Stomach smooth muscle (tissue), 2 donors: ENCODE data around the gene CACNB2.
A peak's percentile ranks its signal among the peaks of the same experiment; 100 is the strongest.
"Not testable (repeated sequence)": the region's sequence is repeated elsewhere in the genome, so short reads cannot be mapped to it uniquely, and the experiment has no call there.

Source experiments
- H3K27ac ChIP-seq: one replicate; pipeline ENCODE4 v1.7.0; 2013; ENCODE audit warnings: mild to moderate bottlenecking, low read length, inconsistent platforms
- H3K27me3 ChIP-seq, 2 donors: one replicate each; pipeline ENCODE4 v1.7.0; 2013; ENCODE audit warnings: low read length in 2 of 2; ENCODE audit not compliant: insufficient read depth in 2 of 2, control insufficient read depth in 1 of 2
- H3K36me3 ChIP-seq, 2 donors: one replicate each; pipeline ENCODE4 v1.7.0; 2013; ENCODE audit warnings: low read length in 2 of 2; ENCODE audit not compliant: control insufficient read depth in 2 of 2, insufficient read depth in 2 of 2
- H3K4me1 ChIP-seq: one replicate; pipeline ENCODE4 v1.7.0; 2013; ENCODE audit warnings: low read length; ENCODE audit not compliant: control insufficient read depth, insufficient read depth
- H3K4me3 ChIP-seq, 2 donors: one replicate each; pipeline ENCODE4 v1.7.0; 2013; ENCODE audit warnings: low read length in 2 of 2
- H3K9ac ChIP-seq, 2 donors: one replicate each; pipeline ENCODE4 v1.7.0; 2013; ENCODE audit warnings: low read length in 2 of 2, mild to moderate bottlenecking in 1 of 2
- H3K9me3 ChIP-seq, 2 donors: one replicate each; pipeline ENCODE4 v1.7.0; 2013; ENCODE audit warnings: low read length in 2 of 2; ENCODE audit not compliant: control insufficient read depth in 2 of 2
- donor health status: healthy.
- donor health status: Pancreatic carcinoma.

Gene CACNB2

DNA sequence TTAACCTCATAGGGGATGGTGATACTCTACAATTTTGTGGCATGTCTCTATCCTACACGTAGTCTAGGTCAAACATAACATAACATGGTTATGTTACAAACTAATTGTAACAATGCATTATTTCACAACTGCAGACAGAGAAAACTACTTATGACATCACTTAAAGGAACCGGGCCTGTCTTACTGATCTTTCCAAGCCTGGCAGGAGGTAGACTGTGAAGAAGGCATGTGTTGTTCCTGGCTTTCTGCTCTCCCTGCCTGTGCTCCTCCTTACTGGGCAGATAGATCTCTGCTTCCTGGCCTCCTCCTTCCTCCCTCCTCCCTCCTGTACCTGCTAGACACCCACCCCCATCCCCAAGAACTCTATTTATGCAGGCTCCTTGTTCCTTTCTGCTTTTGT is 5.4 kb downstream of the CACNB2 start:
- Histone ChIP-seq H3K9me3 (no peaks in the 10 kb centered on the region), H3K4me1 (peaks cover 19% of the 10 kb centered on the region), H3K4me3 (no peak overlapping the region), H3K27ac (peak overlapping the region; percentile 90), H3K36me3 (no peaks in the 10 kb centered on the region), H3K27me3 (no peaks in the 10 kb centered on the region), H3K9ac (peak overlapping the region; percentile 1 to 13)

DNA sequence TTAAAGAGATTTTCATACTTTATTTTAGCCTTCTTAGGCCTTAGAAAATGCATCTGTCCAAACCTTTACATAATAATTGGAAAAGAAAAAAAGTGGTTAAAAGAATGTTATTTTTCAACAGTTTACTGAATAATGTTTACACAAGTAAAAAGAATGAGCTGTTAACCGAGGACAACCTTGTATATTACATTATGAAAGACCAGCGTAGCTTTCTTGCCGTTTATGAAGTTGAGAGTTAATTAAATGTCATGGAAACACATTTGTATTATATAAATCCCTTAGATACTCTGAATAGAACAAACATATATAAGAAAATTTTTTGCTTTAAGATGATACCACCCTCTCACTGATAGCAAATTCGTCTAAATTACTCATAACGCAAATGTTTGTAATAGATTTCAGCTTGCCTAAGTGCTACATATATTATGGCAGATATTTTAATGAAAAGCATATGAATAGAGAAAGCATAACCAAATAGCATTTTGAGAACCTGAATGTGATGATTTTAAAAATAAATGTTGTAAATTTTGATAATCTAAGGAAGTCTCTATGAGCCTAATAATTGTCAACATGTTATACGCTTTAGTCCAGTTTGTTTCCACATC is 9.1 kb downstream of the CACNB2 start:
- Histone ChIP-seq H3K4me1 (peaks cover 30% of the 10 kb centered on the region), H3K9ac (no peak overlapping the region), H3K4me3 (no peak overlapping the region), H3K9me3 (no peaks in the 10 kb centered on the region), H3K36me3 (peaks cover 0 to 7% of the 10 kb centered on the region in 2 donors), H3K27ac (no peak overlapping the region), H3K27me3 (no peaks in the 10 kb centered on the region)

DNA sequence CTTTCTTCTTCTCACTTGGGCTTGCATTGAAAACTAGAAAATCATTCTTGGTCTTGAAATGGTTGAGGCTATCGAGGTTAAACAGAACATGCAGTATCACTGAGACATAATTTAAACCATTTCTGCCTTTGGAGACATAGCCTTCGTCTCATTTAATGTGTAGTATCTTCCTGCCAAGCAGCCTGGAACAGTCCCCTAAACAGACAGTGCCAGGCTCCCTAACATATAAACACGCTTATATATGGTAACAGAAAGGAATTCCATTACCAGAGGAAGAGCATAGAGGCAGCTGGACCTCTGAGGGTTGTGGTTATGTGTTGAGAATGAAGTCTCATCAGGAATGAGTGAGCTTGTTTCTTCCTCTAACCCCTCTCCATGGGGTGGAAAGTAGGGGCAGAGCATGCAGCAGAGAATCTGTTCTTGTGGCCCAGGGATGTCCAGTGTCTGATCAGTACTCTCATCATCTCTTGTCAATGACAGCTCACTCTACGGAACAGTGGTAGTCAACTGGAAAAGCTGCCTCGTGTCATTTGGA is 11.2 kb downstream of the CACNB2 start:
- Histone ChIP-seq H3K4me3 (peak overlapping the region in 1 of 2 donors; percentile 36), H3K9me3 (no peaks in the 10 kb centered on the region), H3K36me3 (peaks cover 5 to 10% of the 10 kb centered on the region in 2 donors), H3K4me1 (peaks cover 23% of the 10 kb centered on the region), H3K27ac (peak overlapping the region; percentile 33), H3K9ac (no peak overlapping the region), H3K27me3 (no peaks in the 10 kb centered on the region)

DNA sequence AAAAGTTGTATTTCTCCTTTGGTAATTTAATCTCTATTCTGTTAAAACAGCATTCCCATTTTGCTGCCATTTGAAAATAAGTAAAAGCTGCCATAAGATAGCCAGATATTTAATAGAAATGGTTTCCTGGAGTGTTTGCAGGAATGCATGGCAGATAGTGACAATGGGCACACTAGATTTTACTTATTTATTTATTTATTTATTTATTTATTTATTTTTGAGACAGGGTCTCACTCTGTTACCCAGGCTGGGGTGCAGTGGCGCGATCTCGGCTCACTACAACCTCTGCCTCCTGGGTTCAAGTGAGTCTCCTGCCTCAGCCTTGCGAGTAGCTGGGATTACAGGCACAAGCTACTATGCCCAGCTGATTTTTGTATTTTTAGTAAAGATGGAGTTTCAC is 13.2 kb downstream of the CACNB2 start:
- H3K4me1 ChIP-seq, result peaks cover 19% of the 10 kb centered on the region
- H3K9me3 ChIP-seq, H3K27me3 ChIP-seq, H3K9ac ChIP-seq, H3K27ac ChIP-seq, H3K4me3 ChIP-seq: not testable (repeated sequence)
- peaks cover 5 to 10% of the 10 kb centered on the region in 2 donors for H3K36me3 ChIP-seq

DNA sequence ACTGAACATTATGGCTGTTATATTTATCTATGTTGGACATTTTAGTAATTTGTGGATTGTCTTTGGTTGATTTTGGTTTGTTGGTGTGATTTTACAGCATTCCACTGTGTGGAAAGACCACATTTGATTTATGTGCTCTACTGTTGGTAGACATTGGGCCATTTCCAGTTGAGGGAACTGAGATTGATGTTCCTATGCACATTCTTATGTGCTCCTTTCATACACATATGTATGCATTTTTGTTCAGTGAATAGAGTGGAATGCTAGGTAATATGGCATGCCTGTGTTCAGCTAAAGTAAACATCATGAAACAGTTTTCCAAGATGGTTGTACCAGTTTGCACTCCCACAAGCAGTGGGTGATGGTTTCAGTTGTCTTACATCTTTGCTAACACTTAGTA is 15.1 kb downstream of the CACNB2 start:
- Histone ChIP-seq H3K9ac (no peak overlapping the region), H3K27ac (no peak overlapping the region)

DNA sequence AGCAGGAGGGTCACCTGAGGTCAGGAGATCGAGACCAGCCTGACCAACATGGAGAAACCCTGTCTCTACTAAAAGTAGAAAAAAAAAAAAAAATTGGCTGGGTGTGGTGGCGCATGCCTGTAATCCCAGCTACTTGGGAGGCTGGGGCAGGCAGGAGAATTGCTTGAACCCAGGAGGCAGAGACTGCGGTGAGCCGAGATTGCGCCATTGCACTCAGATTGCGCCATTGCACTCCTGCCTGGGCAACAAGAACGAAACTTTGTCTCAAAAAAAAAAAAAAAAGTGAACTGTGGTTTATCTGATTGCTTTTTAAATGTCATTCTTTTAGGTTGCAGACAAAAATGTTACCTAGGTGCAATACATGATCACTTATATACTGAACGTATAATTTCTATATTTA is 16.6 kb downstream of the CACNB2 start:
- H3K4me3 ChIP-seq, H3K27me3 ChIP-seq, H3K9ac ChIP-seq, H3K9me3 ChIP-seq, H3K36me3 ChIP-seq, H3K27ac ChIP-seq: not testable (repeated sequence)
- peaks cover 14% of the 10 kb centered on the region for H3K4me1 ChIP-seq

More for the DNA sequence above, 15.1 kb downstream of the CACNB2 start:
- H3K27me3 ChIP-seq, result no peaks in the 10 kb centered on the region
- peaks cover 22% of the 10 kb centered on the region for H3K4me1 ChIP-seq
- no peak overlapping the region for H3K4me3 ChIP-seq
- no peaks in the 10 kb centered on the region for H3K9me3 ChIP-seq
- peaks cover 5 to 10% of the 10 kb centered on the region in 2 donors for H3K36me3 ChIP-seq

DNA sequence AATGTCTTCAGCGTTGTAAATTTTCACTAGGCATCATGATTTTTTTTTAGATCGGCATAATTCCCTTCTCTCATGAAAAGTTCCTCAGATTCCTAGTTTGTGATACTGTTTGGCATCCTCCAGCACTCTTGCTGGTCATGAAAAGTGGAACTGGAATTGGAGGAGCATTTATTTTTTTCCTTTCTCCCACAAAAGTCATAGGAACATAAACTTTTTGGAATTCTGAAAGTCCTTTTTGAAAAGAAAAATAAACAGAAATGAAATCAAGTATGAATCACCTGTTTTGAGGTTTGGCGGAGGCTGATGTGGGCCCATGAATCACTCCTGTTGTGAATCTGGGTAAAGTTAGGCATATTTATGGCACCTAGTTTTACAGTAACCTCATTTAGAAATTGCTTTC is 17.7 kb downstream of the CACNB2 start:
- H3K4me3 ChIP-seq, result no peak overlapping the region
- peak overlapping the region in 1 of 2 donors; percentile 36 for H3K9ac ChIP-seq
- H3K4me1 ChIP-seq, result peaks cover 7% of the 10 kb centered on the region
- no peak overlapping the region for H3K27ac ChIP-seq
- no peaks in the 10 kb centered on the region for H3K9me3 ChIP-seq
- H3K36me3 ChIP-seq, result peaks cover 3 to 5% of the 10 kb centered on the region in 2 donors
- no peaks in the 10 kb centered on the region for H3K27me3 ChIP-seq

DNA sequence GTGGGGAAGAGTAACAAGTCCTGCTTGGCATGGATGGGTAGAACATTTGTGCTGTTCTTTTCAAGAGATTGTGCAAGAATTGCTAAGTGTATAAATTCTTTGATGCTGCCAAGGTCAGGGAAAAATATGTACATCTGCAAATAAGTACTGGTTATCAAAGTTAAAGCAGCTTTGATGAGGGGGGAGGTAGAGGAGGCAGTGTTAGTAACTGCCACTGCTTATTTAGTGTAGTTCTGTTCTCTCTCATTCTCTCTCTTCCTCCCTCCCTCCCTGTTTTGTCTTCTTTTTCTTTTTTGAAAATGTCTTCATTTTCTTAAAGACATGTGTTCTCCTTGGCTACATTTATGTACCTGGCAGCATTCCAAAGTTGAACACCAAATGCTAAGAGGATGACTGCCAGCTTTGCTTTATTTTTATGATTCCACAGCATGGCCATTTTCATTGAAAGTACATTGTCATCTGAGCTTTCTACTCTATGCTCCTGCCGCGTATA is 18.6 kb downstream of the CACNB2 start:
- Histone ChIP-seq H3K27ac (peak overlapping the region; percentile 42), H3K36me3 (peaks cover 3 to 5% of the 10 kb centered on the region in 2 donors), H3K9me3 (no peaks in the 10 kb centered on the region), H3K4me1 (peaks cover 11% of the 10 kb centered on the region), H3K27me3 (no peaks in the 10 kb centered on the region), H3K9ac (peak overlapping the region in 1 of 2 donors; percentile 39), H3K4me3 (peak overlapping the region; percentile 41 to 51)

DNA sequence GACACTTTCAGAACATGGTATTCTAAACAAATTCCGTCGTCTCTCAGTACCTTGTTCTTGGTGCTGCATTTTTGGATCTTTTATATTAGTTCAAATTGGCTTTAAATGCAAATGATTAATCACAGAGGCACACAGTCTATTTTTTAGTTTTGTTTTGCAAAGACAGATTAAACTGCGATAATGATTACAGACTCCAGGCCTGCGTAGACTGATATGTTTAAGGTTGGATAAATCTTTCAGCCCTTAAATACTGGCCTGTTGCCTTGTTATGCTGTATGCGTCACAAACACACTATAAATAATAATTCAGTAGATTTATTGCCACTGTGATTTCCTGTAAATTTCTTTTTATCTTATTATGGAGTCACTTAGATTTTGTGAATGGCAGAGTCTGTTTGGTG is 19.3 kb downstream of the CACNB2 start:
- Histone ChIP-seq H3K36me3 (peaks cover 3 to 5% of the 10 kb centered on the region in 2 donors), H3K9ac (peak overlapping the region in 1 of 2 donors; percentile 39), H3K27ac (peak overlapping the region; percentile 42), H3K27me3 (no peaks in the 10 kb centered on the region), H3K4me1 (peaks cover 18% of the 10 kb centered on the region), H3K4me3 (peak overlapping the region; percentile 41 to 51), H3K9me3 (no peaks in the 10 kb centered on the region)

DNA sequence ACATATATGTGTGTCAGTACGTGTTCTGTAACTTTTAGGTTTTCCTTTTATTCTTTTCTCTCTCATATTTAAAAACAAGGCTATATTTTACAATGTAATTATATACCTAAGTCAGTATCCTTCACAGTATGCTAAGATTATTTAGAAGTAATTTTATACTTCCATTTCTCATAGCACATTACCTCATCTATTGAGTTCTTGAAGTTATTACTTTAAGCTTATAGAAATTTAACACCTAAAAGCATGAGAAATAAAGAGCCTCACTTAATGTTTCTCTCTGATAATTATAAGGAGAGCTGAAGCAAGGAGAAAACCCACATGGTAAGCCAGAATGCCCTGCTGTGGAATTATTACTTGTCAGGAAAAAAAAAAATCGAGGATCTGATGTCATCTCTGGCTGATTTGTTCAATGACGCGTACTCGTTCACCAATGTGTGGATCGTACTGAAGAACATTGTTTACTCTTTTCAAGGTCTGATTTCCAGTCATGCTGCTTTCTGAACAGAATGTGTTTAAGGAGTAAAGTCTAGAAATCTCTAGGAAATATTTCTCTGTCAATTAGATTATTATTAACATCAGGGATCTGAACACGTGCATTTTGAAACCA is 21.9 kb downstream of the CACNB2 start:
- no peak overlapping the region for H3K27ac ChIP-seq
- H3K4me3 ChIP-seq, result no peak overlapping the region
- no peaks in the 10 kb centered on the region for H3K36me3 ChIP-seq
- no peak overlapping the region for H3K9ac ChIP-seq
- no peaks in the 10 kb centered on the region for H3K27me3 ChIP-seq
- no peaks in the 10 kb centered on the region for H3K9me3 ChIP-seq
- peaks cover 24% of the 10 kb centered on the region for H3K4me1 ChIP-seq

DNA sequence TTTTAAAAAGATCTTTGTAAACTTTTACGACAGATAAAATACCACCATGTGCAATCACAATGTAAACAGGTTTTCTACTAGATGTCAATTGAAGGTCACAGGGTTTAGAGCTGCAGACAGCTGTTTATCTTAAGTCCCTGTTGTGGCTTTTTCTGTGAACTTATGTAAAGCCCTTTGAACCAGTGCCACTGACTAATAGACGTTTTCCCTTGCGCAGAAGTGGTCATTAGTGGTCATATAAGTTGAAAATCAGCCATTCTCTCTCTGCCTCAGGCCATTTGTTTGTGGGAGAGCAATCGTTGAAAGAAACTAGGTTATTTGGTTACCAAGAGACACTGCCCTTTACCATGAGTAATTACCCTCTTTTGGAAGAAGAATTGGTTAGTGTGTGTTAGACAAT is 23.9 kb downstream of the CACNB2 start:
- peak overlapping the region in 1 of 2 donors; percentile 13 for H3K9ac ChIP-seq
- H3K4me1 ChIP-seq, result peaks cover 24% of the 10 kb centered on the region
- peak overlapping the region; percentile 62 for H3K27ac ChIP-seq
- H3K9me3 ChIP-seq, result no peaks in the 10 kb centered on the region
- peak overlapping the region in 1 of 2 donors; percentile 3 for H3K4me3 ChIP-seq
- H3K27me3 ChIP-seq, result no peaks in the 10 kb centered on the region
- H3K36me3 ChIP-seq, result no peaks in the 10 kb centered on the region
